ENCODE results near the gene RAD17. TPM values are rescaled to one million over a fixed set of nuclear protein-coding genes. Genes with fewer than 3 reads are reported as not detected.
"Not testable (repeated sequence)": the region's sequence is repeated elsewhere in the genome, so short reads cannot be mapped to it uniquely, and the experiment has no call there.

The RAD17 gene
- total and polyA plus RNA-seq, 2 of the 8 experiments (the other 6 are each of a cell fraction or from before 2014, with no cell fraction given), result 12.9 to 28.1 TPM

GRCh38 chr5:69453487-69453886 is 83.9 kb downstream of the RAD17 start:
- not testable (repeated sequence) for FAIRE-seq

More at GRCh38 chr5:69453487-69453886, 83.9 kb downstream of the RAD17 start:
- H3K27ac ChIP-seq (ENCODE audit: low read depth, low read length); DNase-seq (ENCODE audit: low read depth in 1 of 2, low spot score in 2 of 2); H2BK5ac ChIP-seq (ENCODE audit: low read depth, low read length); H2BK15ac ChIP-seq (ENCODE audit: low read length); H3K79me2 ChIP-seq (ENCODE audit: control insufficient read depth in 1 of 2, insufficient read depth in 2 of 2, low read length in 2 of 2); H3K9me3 ChIP-seq (ENCODE audit: insufficient read depth in 2 of 2, low read depth in 1 of 2, low read length in 1 of 2); H3K4me3 ChIP-seq (ENCODE audit: extremely low read depth in 1 of 4, insufficient read depth in 2 of 4, low read depth in 3 of 4, low read length in 4 of 4); H3K4me2 ChIP-seq (ENCODE audit: insufficient read depth in 1 of 2, low read depth in 2 of 2, low read length in 2 of 2); H2AK5ac ChIP-seq (ENCODE audit: low read depth, low read length); POLR2A ChIA-PET (ENCODE audit: partially characterized antibody); H3K4ac ChIP-seq (replicated peaks; ENCODE audit: insufficient read length, low read depth, low read length); H2AFZ ChIP-seq (ENCODE audit: low read length); H3K56ac ChIP-seq (replicated peaks; ENCODE audit: insufficient read length, low read depth, low read length); H3K9ac ChIP-seq (replicated peaks in 1 of 4; ENCODE audit: extremely low read depth in 1 of 4, low read depth in 3 of 4, low read length in 3 of 4); H4K20me1 ChIP-seq (replicated peaks in 1 of 2; ENCODE audit: control insufficient read depth in 1 of 2, insufficient read depth in 2 of 2, low read length in 2 of 2); H2BK12ac ChIP-seq (ENCODE audit: low read depth, low read length); H3K4me1 ChIP-seq (replicated peaks in 1 of 4; ENCODE audit: control insufficient read depth in 3 of 4, insufficient read depth in 4 of 4, low read length in 3 of 4); H4K8ac ChIP-seq (ENCODE audit: extremely low read depth, insufficient read depth, low read length); H3K79me1 ChIP-seq (ENCODE audit: low read depth, low read length); H3K14ac ChIP-seq (ENCODE audit: insufficient read length); H2BK20ac ChIP-seq (ENCODE audit: low read length); H3K27me3 ChIP-seq (replicated peaks in 1 of 4; ENCODE audit: control insufficient read depth in 3 of 4, extremely low read depth in 1 of 4, insufficient read depth in 3 of 4, low read length in 3 of 4); H2BK120ac ChIP-seq (replicated peaks; ENCODE audit: low read depth, low read length); H4K5ac ChIP-seq (ENCODE audit: insufficient read length, low read depth, low read length); H3K23me2 ChIP-seq (ENCODE audit: low read depth, low read length); H3K23ac ChIP-seq (ENCODE audit: insufficient read length); H4K91ac ChIP-seq (replicated peaks; ENCODE audit: insufficient read length, low read length); H3K18ac ChIP-seq (ENCODE audit: extremely low read depth, low read length); H3K36me3 ChIP-seq (ENCODE audit: control insufficient read depth in 2 of 4, insufficient read depth in 4 of 4, low read length in 3 of 4): not testable (repeated sequence)
- 88% methylated on average over 3 of the region's 3 CpGs; no CpG with 5 or more reads in 1 of the 2 experiments for WGBS, 2 experiments (ENCODE audit: extremely low coverage in 1 of 2, insufficient coverage in 1 of 2, insufficient read length in 1 of 2, insufficient replicate concordance in 2 of 2, low coverage in 1 of 2, low lambda C conversion rate in 2 of 2, missing lambda C conversion rate in 1 of 2)
- CTCF ChIA-PET (ENCODE audit: partially characterized antibody), result interaction anchor here (1.2 kb wide), 1 partner anchor 28 kb away, joined by 3 read pairs; no protein-coding TSS in a partner anchor
